ENCODE data around the gene LTK. TPM values are rescaled to one million over a fixed set of nuclear protein-coding genes. Genes with fewer than 3 reads are reported as not detected.
A peak's percentile ranks its signal among the peaks of the same experiment; 100 is the strongest.

The LTK gene
- total RNA-seq, 1 donor from 2014 or later: 0.69 TPM

GRCh38 chr15:41553731-41554130 lies 40.1 kb upstream of the LTK start:
- DNase-seq (ENCODE audit: low read depth): no peak
- no peak overlapping the region for H3K4me3 ChIP-seq (ENCODE audit: low read depth, low read length)
- no peak for TF ChIP-seq CTCF (conservative IDR thresholded peaks at IDR 0.05; ENCODE audit: low read depth, low read length)

- no peak for TF ChIP-seq CTCF (conservative IDR thresholded peaks at IDR 0.05; ENCODE audit: low read depth, low read length)
- no peak overlapping the region for H3K4me3 ChIP-seq (ENCODE audit: low read depth, low read length)
- DNase-seq (ENCODE audit: low read depth): no peak
Measured at GRCh38 chr15:41550066-41550775, 36.6 kb upstream of the LTK start.

GRCh38 chr15:41546851-41547786 lies 33.5 kb upstream of the LTK start:
- H3K4me3 ChIP-seq (ENCODE audit: low read depth, low read length): no peak overlapping the region
- TF ChIP-seq CTCF (conservative IDR thresholded peaks at IDR 0.05; ENCODE audit: low read depth, low read length): no peak
- DNase-seq (ENCODE audit: low read depth): no peak

GRCh38 chr15:41545218-41545617 lies 31.6 kb upstream of the LTK start:
- no peak for DNase-seq (ENCODE audit: low read depth)
- TF ChIP-seq CTCF (conservative IDR thresholded peaks at IDR 0.05; ENCODE audit: low read depth, low read length): no peak
- H3K4me3 ChIP-seq (ENCODE audit: low read depth, low read length): no peak overlapping the region

- peak overlapping the region; percentile 97 for H3K4me3 ChIP-seq (ENCODE audit: low read depth, low read length)
- no peak for TF ChIP-seq CTCF (conservative IDR thresholded peaks at IDR 0.05; ENCODE audit: low read depth, low read length)
- no peak for DNase-seq (ENCODE audit: low read depth)
Measured at GRCh38 chr15:41544650-41545015, 31.0 kb upstream of the LTK start.

- H3K4me3 ChIP-seq (ENCODE audit: low read depth, low read length): peak overlapping the region; percentile 97
- TF ChIP-seq CTCF (conservative IDR thresholded peaks at IDR 0.05; ENCODE audit: low read depth, low read length): no peak
- no peak for DNase-seq (ENCODE audit: low read depth)
Measured at GRCh38 chr15:41543521-41543870, 29.9 kb upstream of the LTK start.

Measured in epithelial cell of proximal tubule (primary cell).